Lung (tissue), 12 donors: ENCODE measurements around the gene PPM1F. TPM values are rescaled to one million over a fixed set of nuclear protein-coding genes. Genes with fewer than 3 reads are reported as not detected.

Source experiments
- ATAC-seq: fragments of 200-7000 bp; cut with Tn5 transposase; one replicate; pipeline ENCODE4 v1.9.1; 2020; ENCODE audit warnings: moderate number of reproducible peaks; ENCODE audit not compliant: insufficient read depth, low FRiP score
- DNase-seq, 3 donors: peaks; one replicate each; pipeline ENCODE4 v3.0.0-alpha.2; 2013 to 2017
- H3K27ac ChIP-seq, 2 donors: one replicate each; pipeline ENCODE4 v1.5.1; 2013; ENCODE audit warnings: mild to moderate bottlenecking in 2 of 2, moderate library complexity in 2 of 2, control low read depth in 1 of 2, inconsistent platforms in 1 of 2, low read depth in 1 of 2, low read length in 1 of 2
- H3K27me3 ChIP-seq, 3 donors: one replicate each; pipeline ENCODE4 v1.5.1; 2013; ENCODE audit warnings: low read length in 2 of 3; ENCODE audit not compliant: control insufficient read depth in 3 of 3, insufficient read depth in 3 of 3
- H3K36me3 ChIP-seq, 4 donors: one replicate each; pipeline ENCODE4 v1.5.1; 2013; ENCODE audit warnings: low read length in 4 of 4, mild to moderate bottlenecking in 1 of 4, moderate library complexity in 1 of 4; ENCODE audit not compliant: control insufficient read depth in 4 of 4, insufficient read depth in 4 of 4
- H3K4me1 ChIP-seq, 5 donors: one replicate each; pipeline ENCODE4 v1.5.1; 2013; ENCODE audit warnings: low read length in 5 of 5, mild to moderate bottlenecking in 2 of 5, moderate library complexity in 1 of 5; ENCODE audit not compliant: control insufficient read depth in 5 of 5, insufficient read depth in 5 of 5
- H3K4me3 ChIP-seq: one replicate; pipeline ENCODE4 v1.5.1; 2013; ENCODE audit warnings: mild to moderate bottlenecking, control low read depth, moderate library complexity
- H3K9ac ChIP-seq, 2 donors: one replicate each; pipeline ENCODE4 v1.5.1; 2013; ENCODE audit warnings: low read length in 2 of 2, control low read depth in 1 of 2; ENCODE audit not compliant: insufficient read depth in 1 of 2
- H3K9me3 ChIP-seq, 4 donors: one replicate each; pipeline ENCODE4 v1.5.1; 2013; ENCODE audit warnings: low read length in 3 of 4, mild to moderate bottlenecking in 1 of 4, moderate library complexity in 1 of 4; ENCODE audit not compliant: control insufficient read depth in 4 of 4, insufficient read depth in 3 of 4
- WGBS, 2 donors: extraction: QIAGEN DNeasy Blood & Tissue Kit; methylation state at CpG; one replicate each; pipeline ENCODE4 v1.1.7; 2013; 5-methylcytosine and 5-hydroxymethylcytosine counted together
- polyA plus RNA-seq, 2 donors: library from polyadenylated mRNA; stranded (reverse); fragments of 200-250 nt; gene quantifications; one replicate each; pipeline ENCODE4 v1.2.1, GENCODE V29; 2013
- total RNA-seq, 2 donors: library from RNA; depleted of rRNA in 1 of 2; stranded (reverse); fragments of >200 nt in 1 of 2; gene quantifications; one replicate each; pipeline ENCODE4 v1.2.1, GENCODE V29; 2014 to 2021
- TF ChIP-seq, protein P1 (sequence below): IDR thresholded peaks from 2 replicates; pipeline ENCODE4 v1.5.1; 2012; ENCODE audit warnings: mild to moderate bottlenecking; ENCODE audit errors: control extremely low read depth, extremely low read depth
- donor health status: control.
- donor health status: control.
- donor health status: Bipolar disorder and iron deficiency.
- donor health status: healthy.
- donor health status: DM: yes; HTN: yes; CAD: no.

The PPM1F gene
- total and polyA plus RNA-seq, 4 donors, result 25.8 to 62.4 (median 32.6) TPM

DNA sequence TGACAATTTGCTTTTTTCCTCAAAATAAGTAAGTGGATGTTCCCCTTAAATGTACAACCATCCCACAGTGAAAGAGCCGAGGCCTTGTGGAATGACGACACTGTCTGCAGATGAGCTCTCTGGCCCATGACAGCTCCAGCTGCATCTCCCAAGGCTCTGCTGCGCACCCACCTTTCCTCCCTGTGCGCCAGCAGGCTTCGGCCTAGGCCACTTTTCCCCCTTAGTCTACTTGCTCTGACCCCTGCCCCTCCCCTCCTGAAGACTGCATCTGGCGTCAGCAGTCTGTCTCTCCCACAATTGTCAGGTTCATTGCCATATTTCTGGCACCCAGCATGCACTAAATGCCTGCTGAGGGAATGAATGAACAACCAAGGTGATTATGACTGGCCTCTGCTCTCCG is 27.9 kb upstream of the PPM1F start:
- DNase-seq (no peak), ATAC-seq (no peak)
- Histone ChIP-seq H3K9ac (no peak overlapping the region), H3K4me1 (peaks cover 0 to 6% (median 3%) of the 10 kb centered on the region in 5 donors), H3K27ac (no peak overlapping the region), H3K9me3 (no peaks in the 10 kb centered on the region), H3K36me3 (peaks cover 0 to 10% (median 0%) of the 10 kb centered on the region in 4 donors), H3K4me3 (no peak overlapping the region), H3K27me3 (no peaks in the 10 kb centered on the region)
- TF ChIP-seq, protein P1, sequence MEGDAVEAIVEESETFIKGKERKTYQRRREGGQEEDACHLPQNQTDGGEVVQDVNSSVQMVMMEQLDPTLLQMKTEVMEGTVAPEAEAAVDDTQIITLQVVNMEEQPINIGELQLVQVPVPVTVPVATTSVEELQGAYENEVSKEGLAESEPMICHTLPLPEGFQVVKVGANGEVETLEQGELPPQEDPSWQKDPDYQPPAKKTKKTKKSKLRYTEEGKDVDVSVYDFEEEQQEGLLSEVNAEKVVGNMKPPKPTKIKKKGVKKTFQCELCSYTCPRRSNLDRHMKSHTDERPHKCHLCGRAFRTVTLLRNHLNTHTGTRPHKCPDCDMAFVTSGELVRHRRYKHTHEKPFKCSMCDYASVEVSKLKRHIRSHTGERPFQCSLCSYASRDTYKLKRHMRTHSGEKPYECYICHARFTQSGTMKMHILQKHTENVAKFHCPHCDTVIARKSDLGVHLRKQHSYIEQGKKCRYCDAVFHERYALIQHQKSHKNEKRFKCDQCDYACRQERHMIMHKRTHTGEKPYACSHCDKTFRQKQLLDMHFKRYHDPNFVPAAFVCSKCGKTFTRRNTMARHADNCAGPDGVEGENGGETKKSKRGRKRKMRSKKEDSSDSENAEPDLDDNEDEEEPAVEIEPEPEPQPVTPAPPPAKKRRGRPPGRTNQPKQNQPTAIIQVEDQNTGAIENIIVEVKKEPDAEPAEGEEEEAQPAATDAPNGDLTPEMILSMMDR, result no peak
- WGBS, 2 donors, result 81 to 97% methylated on average over 7 of the region's 7 CpGs

DNA sequence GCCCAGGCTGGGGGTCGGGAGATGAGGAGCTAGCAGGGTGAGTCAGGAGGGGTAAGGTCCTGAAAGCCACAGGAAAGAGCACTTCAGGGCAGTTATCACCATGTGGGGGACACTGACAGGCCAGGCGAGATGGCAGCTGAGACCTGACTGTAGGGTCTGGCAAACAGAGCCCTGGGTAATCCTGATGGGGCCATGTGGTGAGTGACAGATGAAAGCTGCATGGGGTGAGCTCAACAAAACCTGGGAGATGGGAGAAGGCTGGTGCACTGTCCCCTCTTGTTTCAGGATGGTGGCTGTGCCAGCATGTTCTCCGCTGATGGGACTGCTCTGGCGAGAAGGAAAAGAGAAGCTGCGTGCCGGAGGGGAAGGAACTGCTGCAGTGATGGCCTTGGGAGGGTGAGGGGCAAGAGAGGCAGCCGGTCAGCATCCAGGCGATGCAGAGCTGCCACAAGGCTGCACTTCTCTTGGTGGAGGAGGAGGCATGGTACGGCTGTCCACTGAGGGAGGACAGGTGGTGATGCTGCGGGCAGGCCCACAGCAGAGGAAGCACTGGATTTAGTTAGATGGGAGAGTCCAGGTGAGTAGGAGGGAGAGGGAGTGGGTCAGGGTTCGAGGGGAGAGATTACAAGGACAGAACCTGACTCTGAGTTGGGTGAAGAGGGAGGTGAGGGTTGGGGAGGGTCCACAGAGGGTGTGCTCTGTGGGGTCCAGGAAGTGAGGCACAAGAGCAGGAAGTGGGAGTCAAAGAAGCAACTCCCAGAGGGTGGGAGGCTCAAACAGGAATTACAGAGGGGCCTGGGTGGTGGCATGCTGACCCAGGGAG is 26.1 kb upstream of the PPM1F start:
- H3K9ac ChIP-seq, result no peak overlapping the region
- H3K27me3 ChIP-seq, result no peaks in the 10 kb centered on the region
- TF ChIP-seq, protein P1, result no peak
- no peak for DNase-seq
- peaks cover 0 to 26% (median 6%) of the 10 kb centered on the region in 4 donors for H3K36me3 ChIP-seq
- peaks cover 0 to 6% (median 3%) of the 10 kb centered on the region in 5 donors for H3K4me1 ChIP-seq
- H3K27ac ChIP-seq, result no peak overlapping the region
- no peak for ATAC-seq
- H3K9me3 ChIP-seq, result no peaks in the 10 kb centered on the region
- WGBS, 2 donors, result 73 to 86% methylated on average over 11 of the region's 11 CpGs
- no peak overlapping the region for H3K4me3 ChIP-seq

DNA sequence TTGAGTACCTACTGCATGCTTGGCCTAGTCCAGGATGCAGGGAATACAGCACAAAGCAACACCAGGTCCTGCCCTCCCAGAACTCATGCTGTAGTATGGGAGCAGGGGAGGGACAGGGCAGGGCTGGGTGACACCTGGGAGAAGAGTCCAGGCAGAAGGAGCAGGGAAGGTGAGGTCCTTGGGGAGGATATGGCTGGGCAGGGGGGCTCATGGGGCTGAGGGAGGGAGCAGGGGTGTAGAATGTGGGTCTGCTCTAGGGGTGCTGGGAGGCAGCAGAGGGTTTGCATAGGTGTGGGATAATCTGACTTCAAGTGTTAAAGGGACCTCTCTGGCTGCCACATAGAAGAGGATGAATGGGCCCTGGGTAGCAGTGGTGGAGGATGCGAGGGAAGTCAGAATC is 25.2 kb upstream of the PPM1F start:
- TF ChIP-seq, protein P1, result no peak
- Histone ChIP-seq H3K9me3 (no peaks in the 10 kb centered on the region), H3K36me3 (peaks cover 0 to 35% (median 7%) of the 10 kb centered on the region in 4 donors), H3K27me3 (no peaks in the 10 kb centered on the region), H3K9ac (no peak overlapping the region), H3K4me3 (no peak overlapping the region), H3K27ac (no peak overlapping the region), H3K4me1 (peaks cover 0 to 6% (median 3%) of the 10 kb centered on the region in 5 donors)
- DNase-seq (no peak), ATAC-seq (no peak)
- WGBS, 2 donors, result 96 to 100% methylated on average over 1 of the region's 1 CpG
